Measurements from ENCODE around the gene C1orf35. TPM values are rescaled to one million over a fixed set of nuclear protein-coding genes. Genes with fewer than 3 reads are reported as not detected.

C1orf35 gene
- total and polyA plus RNA-seq, 9 of the 15 experiments (the other 6 are each of a cell fraction or from before 2014, with no cell fraction given): 3.2 to 48.7 (median 12.5) TPM

DNA sequence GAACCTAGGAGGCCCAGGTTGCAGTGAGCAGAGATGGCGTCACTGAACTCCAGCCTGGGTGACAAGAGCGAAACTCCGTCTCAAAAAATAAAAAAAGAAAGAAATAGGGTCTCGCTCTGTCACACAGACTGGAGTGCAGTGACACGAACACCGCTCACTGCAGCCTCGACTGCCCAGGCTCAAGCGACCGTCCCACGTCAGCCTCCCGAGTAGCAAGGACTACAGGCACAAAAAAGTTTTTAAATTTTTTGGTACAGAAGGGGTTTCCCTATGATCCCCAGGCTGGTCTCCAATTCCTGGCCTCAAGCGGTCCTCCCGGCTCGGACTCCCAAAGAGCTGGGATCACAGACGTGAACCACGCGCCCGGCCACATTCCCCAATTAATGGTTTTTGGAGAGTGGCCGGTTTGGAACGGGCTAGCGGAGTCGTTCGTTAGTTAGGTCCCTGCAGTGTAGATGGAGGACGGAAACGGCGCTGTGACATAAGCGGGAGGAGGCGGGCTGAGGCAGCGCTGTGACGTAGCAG lies 36.3 kb upstream of the C1orf35 start (continued):
- TF ChIP-seq NR1H2 (CRISPR knock-in tag; IDR thresholded peaks at IDR 0.05): 0 out of 2 replicates have a peak, but pooled peaks have one; percentile 2
- TF ChIP-seq, protein P1, sequence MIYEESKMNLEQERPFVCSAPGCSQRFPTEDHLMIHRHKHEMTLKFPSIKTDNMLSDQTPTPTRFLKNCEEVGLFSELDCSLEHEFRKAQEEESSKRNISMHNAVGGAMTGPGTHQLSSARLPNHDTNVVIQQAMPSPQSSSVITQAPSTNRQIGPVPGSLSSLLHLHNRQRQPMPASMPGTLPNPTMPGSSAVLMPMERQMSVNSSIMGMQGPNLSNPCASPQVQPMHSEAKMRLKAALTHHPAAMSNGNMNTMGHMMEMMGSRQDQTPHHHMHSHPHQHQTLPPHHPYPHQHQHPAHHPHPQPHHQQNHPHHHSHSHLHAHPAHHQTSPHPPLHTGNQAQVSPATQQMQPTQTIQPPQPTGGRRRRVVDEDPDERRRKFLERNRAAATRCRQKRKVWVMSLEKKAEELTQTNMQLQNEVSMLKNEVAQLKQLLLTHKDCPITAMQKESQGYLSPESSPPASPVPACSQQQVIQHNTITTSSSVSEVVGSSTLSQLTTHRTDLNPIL (CRISPR knock-in tag; IDR thresholded peaks at IDR 0.05): no peak
- no peak for TF ChIP-seq TSC22D4 (tag; IDR thresholded peaks at IDR 0.05)
- TF ChIP-seq, protein P2, sequence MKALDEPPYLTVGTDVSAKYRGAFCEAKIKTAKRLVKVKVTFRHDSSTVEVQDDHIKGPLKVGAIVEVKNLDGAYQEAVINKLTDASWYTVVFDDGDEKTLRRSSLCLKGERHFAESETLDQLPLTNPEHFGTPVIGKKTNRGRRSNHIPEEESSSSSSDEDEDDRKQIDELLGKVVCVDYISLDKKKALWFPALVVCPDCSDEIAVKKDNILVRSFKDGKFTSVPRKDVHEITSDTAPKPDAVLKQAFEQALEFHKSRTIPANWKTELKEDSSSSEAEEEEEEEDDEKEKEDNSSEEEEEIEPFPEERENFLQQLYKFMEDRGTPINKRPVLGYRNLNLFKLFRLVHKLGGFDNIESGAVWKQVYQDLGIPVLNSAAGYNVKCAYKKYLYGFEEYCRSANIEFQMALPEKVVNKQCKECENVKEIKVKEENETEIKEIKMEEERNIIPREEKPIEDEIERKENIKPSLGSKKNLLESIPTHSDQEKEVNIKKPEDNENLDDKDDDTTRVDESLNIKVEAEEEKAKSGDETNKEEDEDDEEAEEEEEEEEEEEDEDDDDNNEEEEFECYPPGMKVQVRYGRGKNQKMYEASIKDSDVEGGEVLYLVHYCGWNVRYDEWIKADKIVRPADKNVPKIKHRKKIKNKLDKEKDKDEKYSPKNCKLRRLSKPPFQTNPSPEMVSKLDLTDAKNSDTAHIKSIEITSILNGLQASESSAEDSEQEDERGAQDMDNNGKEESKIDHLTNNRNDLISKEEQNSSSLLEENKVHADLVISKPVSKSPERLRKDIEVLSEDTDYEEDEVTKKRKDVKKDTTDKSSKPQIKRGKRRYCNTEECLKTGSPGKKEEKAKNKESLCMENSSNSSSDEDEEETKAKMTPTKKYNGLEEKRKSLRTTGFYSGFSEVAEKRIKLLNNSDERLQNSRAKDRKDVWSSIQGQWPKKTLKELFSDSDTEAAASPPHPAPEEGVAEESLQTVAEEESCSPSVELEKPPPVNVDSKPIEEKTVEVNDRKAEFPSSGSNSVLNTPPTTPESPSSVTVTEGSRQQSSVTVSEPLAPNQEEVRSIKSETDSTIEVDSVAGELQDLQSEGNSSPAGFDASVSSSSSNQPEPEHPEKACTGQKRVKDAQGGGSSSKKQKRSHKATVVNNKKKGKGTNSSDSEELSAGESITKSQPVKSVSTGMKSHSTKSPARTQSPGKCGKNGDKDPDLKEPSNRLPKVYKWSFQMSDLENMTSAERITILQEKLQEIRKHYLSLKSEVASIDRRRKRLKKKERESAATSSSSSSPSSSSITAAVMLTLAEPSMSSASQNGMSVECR (CRISPR knock-in tag; IDR thresholded peaks at IDR 0.05): no peak
- peak; percentile 75; the same call in 1 of the 2 replicates for TF ChIP-seq ERF (CRISPR knock-in tag; IDR thresholded peaks at IDR 0.05)
- no peak for TF ChIP-seq FOXJ3 (CRISPR knock-in tag; IDR thresholded peaks at IDR 0.05)
- TF ChIP-seq, protein P3, sequence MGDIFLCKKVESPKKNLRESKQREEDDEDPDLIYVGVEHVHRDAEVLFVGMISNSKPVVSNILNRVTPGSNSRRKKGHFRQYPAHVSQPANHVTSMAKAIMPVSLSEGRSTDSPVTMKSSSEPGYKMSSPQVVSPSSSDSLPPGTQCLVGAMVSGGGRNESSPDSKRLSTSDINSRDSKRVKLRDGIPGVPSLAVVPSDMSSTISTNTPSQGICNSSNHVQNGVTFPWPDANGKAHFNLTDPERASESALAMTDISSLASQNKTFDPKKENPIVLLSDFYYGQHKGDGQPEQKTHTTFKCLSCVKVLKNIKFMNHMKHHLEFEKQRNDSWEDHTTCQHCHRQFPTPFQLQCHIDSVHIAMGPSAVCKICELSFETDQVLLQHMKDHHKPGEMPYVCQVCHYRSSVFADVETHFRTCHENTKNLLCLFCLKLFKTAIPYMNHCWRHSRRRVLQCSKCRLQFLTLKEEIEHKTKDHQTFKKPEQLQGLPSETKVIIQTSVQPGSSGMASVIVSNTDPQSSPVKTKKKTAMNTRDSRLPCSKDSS (IDR thresholded peaks at IDR 0.05; ENCODE audit: low read depth, partially characterized antibody): no peak
- TF ChIP-seq, protein P4, sequence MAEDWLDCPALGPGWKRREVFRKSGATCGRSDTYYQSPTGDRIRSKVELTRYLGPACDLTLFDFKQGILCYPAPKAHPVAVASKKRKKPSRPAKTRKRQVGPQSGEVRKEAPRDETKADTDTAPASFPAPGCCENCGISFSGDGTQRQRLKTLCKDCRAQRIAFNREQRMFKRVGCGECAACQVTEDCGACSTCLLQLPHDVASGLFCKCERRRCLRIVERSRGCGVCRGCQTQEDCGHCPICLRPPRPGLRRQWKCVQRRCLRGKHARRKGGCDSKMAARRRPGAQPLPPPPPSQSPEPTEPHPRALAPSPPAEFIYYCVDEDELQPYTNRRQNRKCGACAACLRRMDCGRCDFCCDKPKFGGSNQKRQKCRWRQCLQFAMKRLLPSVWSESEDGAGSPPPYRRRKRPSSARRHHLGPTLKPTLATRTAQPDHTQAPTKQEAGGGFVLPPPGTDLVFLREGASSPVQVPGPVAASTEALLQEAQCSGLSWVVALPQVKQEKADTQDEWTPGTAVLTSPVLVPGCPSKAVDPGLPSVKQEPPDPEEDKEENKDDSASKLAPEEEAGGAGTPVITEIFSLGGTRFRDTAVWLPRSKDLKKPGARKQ (CRISPR knock-in tag; IDR thresholded peaks at IDR 0.05): no peak
- TF ChIP-seq ZNF778 (CRISPR knock-in tag; IDR thresholded peaks at IDR 0.05): no peak
- peak; percentile 24; the same call in 1 of the 2 replicates for TF ChIP-seq GATAD2A (IDR thresholded peaks at IDR 0.05)
- no peak for TF ChIP-seq PCBP1 (IDR thresholded peaks at IDR 0.05; ENCODE audit: low read depth, low read length, poor library complexity, severe bottlenecking)
- TF ChIP-seq COPS2 (conservative IDR thresholded peaks at IDR 0.05): no peak
- 0 out of 2 replicates have a peak, but pooled peaks have one; percentile 31 for TF ChIP-seq ZNF76 (CRISPR knock-in tag; IDR thresholded peaks at IDR 0.05; ENCODE audit: borderline replicate concordance)
- TF ChIP-seq MED1 (CRISPR knock-in tag; IDR thresholded peaks at IDR 0.05; ENCODE audit: borderline replicate concordance): no peak
- no peak for TF ChIP-seq ZBTB1 (CRISPR knock-in tag; IDR thresholded peaks at IDR 0.05; ENCODE audit: borderline replicate concordance, low read depth)
- no peak for TF ChIP-seq RBM15 (IDR thresholded peaks at IDR 0.05; ENCODE audit: insufficient read depth, low read length)
- no peak for TF ChIP-seq MXI1 (IDR thresholded peaks at IDR 0.05; ENCODE audit: low read depth, low read length)
- TF ChIP-seq ARID2 (IDR thresholded peaks at IDR 0.05): no peak
- TF ChIP-seq ZNF311 (CRISPR knock-in tag; IDR thresholded peaks at IDR 0.05): no peak
